NCI-H526 (cell line): ENCODE results near the gene GSTA1.
"Not testable (repeated sequence)": the region's sequence is repeated elsewhere in the genome, so short reads cannot be mapped to it uniquely, and the experiment has no call there.

Experiments used
- DNase-seq, 2 experiments: peaks; one replicate each; lab custom pipeline; 2025; lab: John Stamatoyannopoulos, UW

Gene GSTA1

GRCh38 chr6:52757651-52758338 is 45.8 kb downstream of the GSTA1 start:
- not testable (repeated sequence) for DNase-seq

- DNase-seq = no peak
Observed at GRCh38 chr6:52754443-52754842, 49.2 kb downstream of the GSTA1 start.

- DNase-seq = not testable (repeated sequence)
Observed at GRCh38 chr6:52753137-52753536, 50.5 kb downstream of the GSTA1 start.

- DNase-seq = no peak
Observed at GRCh38 chr6:52752310-52752709, 51.3 kb downstream of the GSTA1 start.

- DNase-seq = peak; percentile 85 to 90
Observed at GRCh38 chr6:52749556-52750152, 54.0 kb downstream of the GSTA1 start.

GRCh38 chr6:52747301-52747700 is 56.3 kb downstream of the GSTA1 start:
- DNase-seq = not testable (repeated sequence)

- DNase-seq = no peak
Observed at GRCh38 chr6:52746213-52746612, 57.4 kb downstream of the GSTA1 start.

GRCh38 chr6:52745764-52746201 is 57.8 kb downstream of the GSTA1 start:
- DNase-seq = no peak

GRCh38 chr6:52741872-52742271 is 61.7 kb downstream of the GSTA1 start:
- DNase-seq = no peak
